ENCODE data around the gene RBFOX2.

The RBFOX2 gene

DNA sequence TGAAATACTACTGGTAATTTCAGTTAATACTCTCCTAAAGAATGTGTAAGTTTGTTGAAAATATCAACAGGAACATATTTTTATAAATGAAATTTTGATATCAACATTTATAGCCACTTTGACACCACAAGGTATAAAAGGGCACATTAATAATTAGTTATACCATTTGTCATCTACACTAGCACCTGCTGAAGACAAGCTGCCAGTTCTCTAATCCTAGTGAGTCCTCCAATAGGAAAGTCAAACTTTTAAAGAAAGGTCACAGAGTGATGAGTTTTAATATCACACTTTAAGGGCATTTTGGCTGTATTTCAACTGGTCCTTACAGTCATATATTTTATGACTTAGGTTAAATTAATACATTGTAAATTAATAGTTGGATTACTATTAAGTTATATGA, 258.6 kb downstream of the RBFOX2 start:
- no peaks in the 10 kb centered on the region for H3K36me3 ChIP-seq (ENCODE audit: control insufficient read depth, insufficient read depth, low read length)
- H3K9ac ChIP-seq (ENCODE audit: low read depth, low read length): no peak overlapping the region
- no peaks in the 10 kb centered on the region for H3K4me1 ChIP-seq (ENCODE audit: control insufficient read depth, insufficient read depth, low read length)
- no peak overlapping the region for H3K4me3 ChIP-seq (ENCODE audit: low read depth, low read length)
- H3K9me3 ChIP-seq (ENCODE audit: control insufficient read depth, insufficient read depth, low read length): no peaks in the 10 kb centered on the region
- no peaks in the 10 kb centered on the region for H3K27me3 ChIP-seq (ENCODE audit: control insufficient read depth, insufficient read depth, low read length)

DNA sequence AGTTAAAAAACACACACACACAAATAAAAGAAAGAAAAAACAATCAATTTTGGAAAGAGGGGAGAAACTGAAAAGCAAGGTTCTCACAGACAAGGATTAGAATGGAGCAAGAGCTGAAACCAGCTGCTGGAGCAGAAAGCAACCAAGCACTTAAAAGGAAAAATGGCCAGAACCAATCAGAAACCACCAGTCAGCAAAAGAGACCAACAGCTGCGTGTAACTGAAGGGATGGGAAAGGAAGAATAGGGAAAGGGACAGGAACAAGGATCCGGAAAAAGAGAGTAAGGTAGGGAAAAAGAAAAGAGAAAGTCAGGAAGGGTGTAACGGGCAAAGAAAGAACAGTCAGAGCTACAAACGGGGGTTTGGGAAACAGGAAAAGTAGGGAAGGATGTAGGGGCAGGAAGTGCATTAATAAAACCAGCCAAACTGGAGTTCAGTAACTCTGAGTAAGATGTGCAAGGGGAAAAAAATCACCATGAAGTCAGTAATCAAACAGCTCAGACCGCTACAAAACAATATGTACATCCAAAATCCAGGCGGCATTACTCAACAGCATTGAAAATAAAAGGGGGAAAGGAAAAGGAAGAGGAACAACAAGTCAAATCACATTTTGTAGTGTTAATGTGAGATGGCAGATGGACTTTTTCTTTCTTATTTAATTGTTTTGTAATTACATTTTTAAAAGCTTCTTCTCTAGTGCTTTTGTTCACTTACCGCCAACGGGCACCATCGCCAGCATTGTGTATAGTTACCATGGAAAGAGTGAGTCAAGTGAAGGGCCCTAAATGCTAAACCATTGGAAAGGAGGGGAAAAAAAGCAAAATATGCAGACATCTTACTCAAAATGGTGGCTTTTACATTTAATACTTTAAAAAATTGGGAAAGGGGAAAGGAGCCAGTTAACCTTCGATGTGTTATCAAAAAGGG, 261.7 kb downstream of the RBFOX2 start:
- no peaks in the 10 kb centered on the region for H3K27me3 ChIP-seq (ENCODE audit: control insufficient read depth, insufficient read depth, low read length)
- H3K36me3 ChIP-seq (ENCODE audit: control insufficient read depth, insufficient read depth, low read length): no peaks in the 10 kb centered on the region
- no peak overlapping the region for H3K4me3 ChIP-seq (ENCODE audit: low read depth, low read length)
- H3K9me3 ChIP-seq (ENCODE audit: control insufficient read depth, insufficient read depth, low read length): no peaks in the 10 kb centered on the region
- H3K9ac ChIP-seq (ENCODE audit: low read depth, low read length): no peak overlapping the region
- H3K4me1 ChIP-seq (ENCODE audit: control insufficient read depth, insufficient read depth, low read length): no peaks in the 10 kb centered on the region

DNA sequence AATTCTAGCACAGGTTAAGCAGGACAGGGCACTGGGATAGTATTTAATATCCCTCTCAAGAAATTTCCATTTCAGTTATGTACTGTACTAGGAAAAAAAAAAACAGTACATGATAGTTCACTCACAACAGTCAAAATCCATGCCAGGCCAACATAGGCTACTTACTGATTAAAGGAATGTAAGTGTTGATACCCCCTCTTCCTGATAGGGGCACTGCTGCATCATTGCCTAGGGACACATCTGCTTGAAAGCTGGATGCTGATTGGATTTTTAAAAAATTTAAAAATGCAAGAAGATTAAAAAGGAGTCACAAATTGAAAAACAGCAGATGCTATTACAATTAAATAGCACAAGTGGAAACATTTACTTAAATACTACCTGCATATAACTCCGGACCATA, 267.6 kb downstream of the RBFOX2 start:
- Histone ChIP-seq H3K9ac (ENCODE audit: low read depth, low read length) (no peak overlapping the region), H3K27me3 (ENCODE audit: control insufficient read depth, insufficient read depth, low read length) (no peaks in the 10 kb centered on the region), H3K4me1 (ENCODE audit: control insufficient read depth, insufficient read depth, low read length) (no peaks in the 10 kb centered on the region), H3K9me3 (ENCODE audit: control insufficient read depth, insufficient read depth, low read length) (no peaks in the 10 kb centered on the region), H3K4me3 (ENCODE audit: low read depth, low read length) (no peak overlapping the region), H3K36me3 (ENCODE audit: control insufficient read depth, insufficient read depth, low read length) (no peaks in the 10 kb centered on the region)

DNA sequence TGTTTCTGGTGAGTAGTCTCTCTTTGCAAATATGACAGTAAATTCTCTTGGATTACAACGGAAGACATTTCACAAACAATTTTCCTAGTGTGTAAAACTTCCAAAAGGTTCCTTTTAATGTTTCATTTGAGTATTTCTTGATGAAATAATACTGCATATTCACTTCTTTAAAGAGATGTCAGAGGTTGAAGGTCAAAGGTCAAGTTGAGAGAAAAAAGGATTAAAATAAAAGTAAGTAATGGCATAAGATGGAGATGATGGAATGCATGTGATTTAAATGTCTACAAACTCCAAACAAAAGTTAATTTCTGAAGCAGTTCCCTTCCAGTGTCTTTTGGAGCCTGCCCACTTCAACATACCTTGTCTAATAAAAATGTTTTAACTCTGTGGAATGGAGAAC, 270.2 kb downstream of the RBFOX2 start:
- Histone ChIP-seq H3K9me3 (ENCODE audit: control insufficient read depth, insufficient read depth, low read length) (no peaks in the 10 kb centered on the region), H3K27me3 (ENCODE audit: control insufficient read depth, insufficient read depth, low read length) (no peaks in the 10 kb centered on the region), H3K9ac (ENCODE audit: low read depth, low read length) (no peak overlapping the region), H3K4me1 (ENCODE audit: control insufficient read depth, insufficient read depth, low read length) (no peaks in the 10 kb centered on the region), H3K36me3 (ENCODE audit: control insufficient read depth, insufficient read depth, low read length) (no peaks in the 10 kb centered on the region), H3K4me3 (ENCODE audit: low read depth, low read length) (no peak overlapping the region)

DNA sequence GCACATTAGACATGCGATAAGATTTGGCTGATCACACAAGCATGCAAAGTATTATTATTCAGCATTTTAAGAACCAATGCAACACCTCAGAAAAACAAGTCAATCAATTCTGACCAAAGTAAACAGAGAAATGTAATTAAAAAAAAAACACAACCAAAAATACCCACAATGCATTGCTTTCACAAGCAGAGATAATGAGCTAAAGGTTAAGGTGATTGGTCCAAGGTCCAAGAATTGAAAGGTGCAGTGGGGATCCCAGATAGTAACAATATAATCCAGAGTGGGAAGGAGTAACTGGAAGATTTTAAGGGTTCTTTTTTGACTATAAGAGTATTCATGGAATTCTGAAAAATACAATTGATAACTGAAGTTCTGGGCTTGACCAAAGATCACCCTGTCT, 271.9 kb downstream of the RBFOX2 start:
- Histone ChIP-seq H3K4me1 (ENCODE audit: control insufficient read depth, insufficient read depth, low read length) (peaks cover 7% of the 10 kb centered on the region), H3K9ac (ENCODE audit: low read depth, low read length) (no peak overlapping the region), H3K9me3 (ENCODE audit: control insufficient read depth, insufficient read depth, low read length) (no peaks in the 10 kb centered on the region), H3K27me3 (ENCODE audit: control insufficient read depth, insufficient read depth, low read length) (no peaks in the 10 kb centered on the region), H3K4me3 (ENCODE audit: low read depth, low read length) (no peak overlapping the region), H3K36me3 (ENCODE audit: control insufficient read depth, insufficient read depth, low read length) (no peaks in the 10 kb centered on the region)

DNA sequence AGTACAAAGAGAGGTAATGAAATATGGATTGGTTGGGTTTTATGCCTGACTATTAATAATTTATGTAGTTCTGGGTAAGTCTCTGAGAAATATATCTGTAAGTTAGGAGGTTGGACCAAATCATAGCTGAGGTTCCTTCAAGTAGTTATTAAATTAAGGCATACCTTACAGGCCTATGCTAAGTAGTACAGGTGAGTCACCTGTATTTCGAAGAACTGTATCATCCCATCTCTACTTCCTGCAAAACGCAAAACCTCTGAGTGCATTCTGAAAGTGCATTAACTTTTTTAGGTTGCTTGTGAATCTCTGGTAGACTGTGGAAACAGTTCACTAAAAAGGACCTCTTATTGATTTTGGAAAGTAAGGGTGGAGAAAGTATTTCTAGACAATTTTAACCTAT, 273.9 kb downstream of the RBFOX2 start:
- Histone ChIP-seq H3K36me3 (ENCODE audit: control insufficient read depth, insufficient read depth, low read length) (no peaks in the 10 kb centered on the region), H3K4me1 (ENCODE audit: control insufficient read depth, insufficient read depth, low read length) (peaks cover 8% of the 10 kb centered on the region)

DNA sequence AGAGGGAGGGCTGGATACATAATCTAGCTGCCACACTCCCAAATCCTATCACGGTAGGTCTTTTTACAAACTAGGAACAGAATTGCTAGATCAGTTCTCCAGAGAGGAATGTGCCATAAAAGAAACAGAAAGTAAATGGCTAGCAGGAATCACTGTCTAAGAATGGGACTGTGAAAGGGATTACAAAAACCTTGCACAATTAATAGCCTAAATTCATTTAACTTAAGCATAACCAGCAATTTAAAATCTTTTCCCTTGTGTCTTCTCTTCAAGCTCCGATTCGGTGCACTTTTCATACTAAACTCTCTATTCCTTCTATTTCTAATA, 275.8 kb downstream of the RBFOX2 start:
- H3K27me3 ChIP-seq (ENCODE audit: control insufficient read depth, insufficient read depth, low read length): no peaks in the 10 kb centered on the region
- no peak overlapping the region for H3K9ac ChIP-seq (ENCODE audit: low read depth, low read length)
- no peaks in the 10 kb centered on the region for H3K9me3 ChIP-seq (ENCODE audit: control insufficient read depth, insufficient read depth, low read length)
- no peaks in the 10 kb centered on the region for H3K36me3 ChIP-seq (ENCODE audit: control insufficient read depth, insufficient read depth, low read length)
- H3K4me3 ChIP-seq (ENCODE audit: low read depth, low read length): no peak overlapping the region
- H3K4me1 ChIP-seq (ENCODE audit: control insufficient read depth, insufficient read depth, low read length): peaks cover 22% of the 10 kb centered on the region

More for the DNA sequence above, 273.9 kb downstream of the RBFOX2 start:
- Histone ChIP-seq H3K9me3 (ENCODE audit: control insufficient read depth, insufficient read depth, low read length) (no peaks in the 10 kb centered on the region), H3K27me3 (ENCODE audit: control insufficient read depth, insufficient read depth, low read length) (no peaks in the 10 kb centered on the region), H3K4me3 (ENCODE audit: low read depth, low read length) (no peak overlapping the region), H3K9ac (ENCODE audit: low read depth, low read length) (no peak overlapping the region)

DNA sequence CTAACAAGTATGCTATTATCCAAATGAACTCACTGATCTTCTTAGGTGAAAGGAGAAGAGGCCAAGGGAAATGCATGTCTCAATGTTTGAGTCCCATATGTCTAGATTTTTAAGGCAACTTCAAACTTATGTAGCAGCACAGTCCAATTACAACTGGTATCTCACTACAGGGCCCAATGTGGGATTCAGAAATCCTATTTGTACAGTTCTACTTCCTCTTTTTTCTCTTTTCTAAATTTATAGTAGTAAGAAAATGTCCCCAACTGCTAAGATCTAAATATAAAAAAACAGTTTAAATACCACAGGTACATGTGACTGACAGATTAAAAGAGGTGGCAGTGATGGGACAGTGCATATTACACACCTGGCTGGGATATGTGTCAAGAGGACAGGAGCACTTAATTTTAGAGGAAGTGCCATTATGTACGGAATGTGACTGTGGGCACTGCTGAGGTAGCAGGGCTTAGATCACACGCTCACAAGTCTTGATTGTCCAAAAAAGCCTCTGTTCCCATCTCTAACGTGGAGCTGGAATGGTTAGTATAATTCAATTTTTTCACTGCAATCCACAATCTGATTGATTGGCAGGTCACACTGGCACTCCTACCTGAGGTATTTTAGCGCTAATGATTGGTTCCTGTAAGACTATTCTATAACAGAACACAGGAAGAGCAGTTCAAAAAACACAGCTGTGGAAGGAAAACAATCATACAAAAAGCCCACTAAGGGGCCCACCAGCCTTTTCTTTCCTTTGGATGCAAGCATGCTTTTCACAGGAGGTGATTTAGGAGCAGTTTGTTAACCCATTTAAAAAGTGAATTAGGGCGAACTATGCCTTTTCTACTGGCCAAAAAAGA, 276.4 kb downstream of the RBFOX2 start:
- peaks cover 24% of the 10 kb centered on the region for H3K4me1 ChIP-seq (ENCODE audit: control insufficient read depth, insufficient read depth, low read length)
- H3K27me3 ChIP-seq (ENCODE audit: control insufficient read depth, insufficient read depth, low read length): no peaks in the 10 kb centered on the region
- H3K9ac ChIP-seq (ENCODE audit: low read depth, low read length): no peak overlapping the region
- no peaks in the 10 kb centered on the region for H3K36me3 ChIP-seq (ENCODE audit: control insufficient read depth, insufficient read depth, low read length)
- H3K9me3 ChIP-seq (ENCODE audit: control insufficient read depth, insufficient read depth, low read length): no peaks in the 10 kb centered on the region
- H3K4me3 ChIP-seq (ENCODE audit: low read depth, low read length): no peak overlapping the region

DNA sequence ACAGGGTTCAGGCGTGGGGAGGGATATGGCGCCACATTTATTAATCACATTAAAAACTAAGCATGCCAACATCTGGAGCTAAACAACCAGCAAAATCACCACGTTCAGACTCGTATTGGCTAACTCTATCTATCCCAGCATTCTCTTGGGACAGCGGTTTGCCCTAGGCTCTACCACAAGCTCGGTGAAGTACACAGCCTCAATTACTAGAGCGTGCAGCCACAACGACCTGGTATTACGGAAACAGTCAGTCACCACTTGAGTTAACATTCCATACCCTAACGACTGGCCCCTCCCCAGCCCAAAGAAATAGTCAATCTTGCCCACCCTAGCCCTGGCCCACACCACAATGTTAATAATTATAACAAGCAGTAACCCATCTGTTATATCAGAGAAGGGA, 278.8 kb downstream of the RBFOX2 start:
- no peaks in the 10 kb centered on the region for H3K36me3 ChIP-seq (ENCODE audit: control insufficient read depth, insufficient read depth, low read length)
- H3K9ac ChIP-seq (ENCODE audit: low read depth, low read length): no peak overlapping the region
- no peaks in the 10 kb centered on the region for H3K27me3 ChIP-seq (ENCODE audit: control insufficient read depth, insufficient read depth, low read length)
- no peaks in the 10 kb centered on the region for H3K9me3 ChIP-seq (ENCODE audit: control insufficient read depth, insufficient read depth, low read length)
- no peak overlapping the region for H3K4me3 ChIP-seq (ENCODE audit: low read depth, low read length)
- peaks cover 26% of the 10 kb centered on the region for H3K4me1 ChIP-seq (ENCODE audit: control insufficient read depth, insufficient read depth, low read length)

DNA sequence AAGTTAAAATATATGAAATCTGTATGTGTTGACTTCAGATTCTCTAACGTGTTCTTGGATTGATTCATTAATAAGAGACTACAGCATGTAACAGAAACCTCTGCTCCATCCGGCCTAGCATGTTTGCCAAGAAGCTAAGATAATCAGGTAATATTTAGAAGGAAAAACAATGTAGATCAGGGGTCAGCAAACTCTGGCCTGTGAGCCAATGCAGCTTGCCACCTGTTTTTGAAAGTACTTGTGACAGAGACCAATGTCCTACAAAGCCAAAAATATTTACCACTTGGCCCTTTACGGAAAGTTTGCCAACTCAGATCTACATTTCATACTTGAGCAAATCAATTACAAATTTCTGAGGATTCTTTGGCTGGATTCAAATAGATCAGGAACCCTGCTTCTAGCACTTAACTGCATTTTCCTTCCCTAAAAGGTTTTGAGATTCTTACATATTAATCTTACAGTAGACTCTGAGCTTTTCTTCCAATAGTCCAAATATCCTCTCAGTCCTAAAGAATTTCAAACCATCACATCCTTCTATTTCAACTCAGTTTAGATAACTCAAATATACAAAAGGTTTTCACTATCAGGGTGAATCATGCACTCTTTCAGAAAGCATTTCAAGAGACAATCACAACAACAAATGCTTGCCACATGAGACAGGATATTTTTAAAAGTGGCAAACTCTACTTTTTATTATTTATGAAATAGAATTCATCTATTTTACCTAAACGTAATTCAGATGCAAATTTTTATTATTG, 281.5 kb downstream of the RBFOX2 start:
- Histone ChIP-seq H3K4me3 (ENCODE audit: low read depth, low read length) (no peak overlapping the region), H3K9me3 (ENCODE audit: control insufficient read depth, insufficient read depth, low read length) (no peaks in the 10 kb centered on the region), H3K9ac (ENCODE audit: low read depth, low read length) (no peak overlapping the region), H3K4me1 (ENCODE audit: control insufficient read depth, insufficient read depth, low read length) (peaks cover 19% of the 10 kb centered on the region), H3K27me3 (ENCODE audit: control insufficient read depth, insufficient read depth, low read length) (no peaks in the 10 kb centered on the region), H3K36me3 (ENCODE audit: control insufficient read depth, insufficient read depth, low read length) (no peaks in the 10 kb centered on the region)

DNA sequence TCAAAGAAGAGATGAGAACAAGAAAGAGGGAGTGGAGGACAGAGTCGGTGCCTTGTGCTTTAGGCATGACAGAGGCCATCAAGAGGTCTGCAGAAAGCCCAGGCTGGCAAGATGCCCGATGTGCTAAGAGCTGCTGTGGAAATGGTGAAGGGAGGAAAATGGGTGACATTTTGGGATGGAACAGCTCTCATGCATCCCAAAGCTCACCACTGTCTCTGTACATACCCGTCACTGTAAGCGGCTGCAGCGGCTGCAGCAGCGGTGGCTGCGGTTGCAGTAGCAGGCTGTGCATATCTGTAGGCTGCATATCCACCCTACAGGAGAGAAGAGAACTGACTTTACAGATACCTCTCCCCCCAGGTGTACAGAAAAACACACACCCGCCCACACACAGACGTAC, 282.4 kb downstream of the RBFOX2 start:
- H3K27me3 ChIP-seq (ENCODE audit: control insufficient read depth, insufficient read depth, low read length): no peaks in the 10 kb centered on the region
- peaks cover 19% of the 10 kb centered on the region for H3K4me1 ChIP-seq (ENCODE audit: control insufficient read depth, insufficient read depth, low read length)
- H3K4me3 ChIP-seq (ENCODE audit: low read depth, low read length): no peak overlapping the region
- no peaks in the 10 kb centered on the region for H3K9me3 ChIP-seq (ENCODE audit: control insufficient read depth, insufficient read depth, low read length)
- H3K36me3 ChIP-seq (ENCODE audit: control insufficient read depth, insufficient read depth, low read length): no peaks in the 10 kb centered on the region
- no peak overlapping the region for H3K9ac ChIP-seq (ENCODE audit: low read depth, low read length)
